ENCODE measurements around the gene AMOTL1.

The AMOTL1 gene

GRCh38 chr11:94746721-94747120 lies 21.4 kb upstream of the AMOTL1 start:
- no peak for DNase-seq

DNA sequence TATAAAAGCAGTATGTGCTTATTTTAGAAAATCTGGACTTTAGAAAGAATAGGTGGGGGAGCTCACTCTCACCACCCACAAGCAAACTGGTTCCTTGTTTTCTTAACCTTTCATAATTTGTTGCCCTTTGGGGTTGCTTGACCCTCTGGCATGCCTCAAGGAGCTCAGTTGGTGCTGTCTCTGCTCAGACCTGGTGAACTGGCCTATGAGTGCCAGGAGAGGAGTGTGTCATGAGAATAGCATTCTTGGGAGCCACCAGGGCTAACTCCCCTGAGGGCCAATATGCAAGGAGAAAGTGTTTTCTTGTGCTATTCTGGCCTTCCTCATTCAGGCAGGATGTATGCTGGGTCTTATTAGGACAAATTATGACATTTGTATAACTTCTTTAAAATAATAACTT lies 21.0 kb upstream of the AMOTL1 start:
- no peak for DNase-seq

DNA sequence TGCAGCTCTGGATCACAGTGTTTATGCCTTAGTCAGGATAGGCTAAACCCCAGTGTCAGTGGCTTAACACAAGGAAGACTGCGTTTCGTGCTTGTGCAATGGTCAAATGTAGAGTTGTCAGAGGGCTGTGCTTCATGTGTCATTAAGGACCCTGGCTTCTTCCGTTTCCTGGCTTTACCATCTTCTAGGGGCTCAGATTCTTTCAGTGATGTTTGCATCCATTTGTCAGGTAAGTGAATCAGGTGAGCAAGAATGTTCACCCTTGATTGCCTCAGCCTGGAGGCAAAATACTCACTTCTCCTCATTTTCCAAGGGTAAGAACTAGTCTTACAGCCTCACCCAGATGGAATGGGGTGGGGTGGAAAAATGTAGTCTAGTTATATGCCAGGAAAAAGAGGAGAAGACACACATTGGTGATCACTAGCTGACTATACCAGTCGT lies 20.5 kb upstream of the AMOTL1 start:
- no peak for DNase-seq

DNA sequence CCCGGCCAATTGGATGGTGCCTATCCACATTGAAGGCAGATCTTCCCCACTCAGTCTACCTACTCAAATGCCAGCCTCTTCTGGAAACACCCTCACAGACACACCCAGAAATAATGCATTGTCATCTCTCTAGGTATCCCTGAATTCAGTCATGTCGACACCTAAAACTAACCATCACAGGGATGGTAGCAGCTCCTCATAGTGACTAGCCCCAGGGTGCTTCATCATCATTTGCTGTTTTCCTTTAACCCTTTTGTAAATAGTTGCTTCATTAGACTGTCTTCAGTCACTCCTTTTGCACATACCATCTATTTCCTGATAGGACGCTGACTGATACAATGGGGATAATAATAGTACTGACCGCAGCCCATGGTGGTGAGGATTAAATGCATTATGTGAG lies 18.8 kb upstream of the AMOTL1 start:
- no peak for DNase-seq

DNA sequence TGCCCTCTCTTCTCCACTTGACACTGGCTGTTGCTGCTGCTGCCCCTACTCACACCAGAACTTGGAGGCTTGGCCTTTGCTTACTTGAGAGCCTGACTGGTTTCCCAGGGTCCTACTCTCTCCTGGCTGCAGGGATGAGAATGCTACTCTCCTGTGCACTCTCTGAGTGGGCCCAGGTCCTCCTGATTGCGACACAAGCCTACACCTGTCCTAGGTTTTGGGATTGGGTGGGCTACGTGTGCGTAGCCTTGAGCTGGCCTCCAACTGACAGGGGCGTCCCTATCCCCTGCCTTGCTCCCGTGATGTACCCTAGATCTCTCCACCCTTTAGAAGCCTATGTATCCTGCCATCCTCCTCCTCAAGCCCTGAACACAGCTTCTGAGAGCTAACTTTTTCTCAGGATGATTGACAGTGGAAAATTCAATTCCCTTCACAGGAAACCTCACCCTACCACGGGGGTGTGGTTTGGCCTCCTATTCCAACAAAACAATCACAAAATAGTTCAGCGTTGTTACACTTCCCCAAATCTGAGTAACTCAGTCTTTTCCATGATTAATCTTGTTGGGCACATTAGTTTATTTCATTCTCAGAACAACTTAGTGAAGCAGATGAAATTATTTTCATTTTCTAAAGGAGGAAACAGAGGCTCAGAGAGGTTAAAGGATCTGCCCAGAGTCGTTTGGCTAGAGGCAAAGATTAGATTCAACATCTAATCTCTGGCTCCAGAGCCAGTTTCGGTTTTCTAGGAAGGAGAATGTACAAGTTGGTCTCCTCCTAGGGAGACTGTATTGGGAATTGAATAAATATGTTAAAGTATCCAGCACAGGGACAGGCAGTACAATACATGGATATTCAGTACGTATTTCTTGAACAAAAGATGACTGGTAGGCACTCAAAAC lies 17.6 kb upstream of the AMOTL1 start:
- DNase-seq, result no peak

DNA sequence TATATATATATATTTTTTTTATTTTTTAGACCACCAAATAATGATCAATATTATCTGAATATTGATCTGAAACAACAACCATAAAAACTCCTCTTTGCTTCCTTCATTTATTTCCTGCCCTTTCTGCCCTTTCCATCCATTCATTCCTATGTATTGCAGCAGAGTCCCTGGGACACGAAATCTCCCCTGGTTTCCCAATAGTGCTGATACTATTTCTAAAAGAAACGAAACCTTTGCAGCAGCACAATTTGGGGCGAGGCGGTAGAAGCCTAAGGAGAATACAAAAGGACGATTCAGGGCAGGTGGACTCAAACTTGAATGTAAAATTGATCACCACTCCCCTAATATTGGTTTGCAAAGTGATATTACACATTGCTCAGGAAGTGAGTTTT lies 16.9 kb upstream of the AMOTL1 start:
- DNase-seq, result no peak

GRCh38 chr11:94751786-94752185 lies 16.4 kb upstream of the AMOTL1 start:
- no peak for DNase-seq

GRCh38 chr11:94753630-94754029 lies 14.5 kb upstream of the AMOTL1 start:
- DNase-seq, result no peak

DNA sequence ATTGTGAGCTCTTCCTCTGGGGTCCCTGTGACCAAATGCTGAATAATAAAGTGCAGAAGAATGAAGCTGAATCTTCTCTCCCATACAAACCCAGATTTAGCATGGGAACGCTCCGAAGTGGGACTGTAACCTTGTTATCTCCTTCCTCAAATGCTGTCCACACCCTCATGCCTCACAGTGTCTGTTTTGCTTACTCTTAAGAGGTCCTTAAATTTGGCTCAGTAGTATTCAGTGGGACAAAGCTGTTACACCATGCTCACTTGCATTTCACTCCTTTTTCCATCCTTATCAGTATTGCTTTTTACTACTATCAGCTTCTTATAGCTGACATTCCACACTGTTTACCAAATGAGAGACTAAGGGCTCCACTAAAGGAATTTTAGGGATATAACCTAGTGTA lies 13.8 kb upstream of the AMOTL1 start:
- DNase-seq, result no peak

- no peak for DNase-seq
Measured at GRCh38 chr11:94754819-94755218, 13.3 kb upstream of the AMOTL1 start.

- no peak for DNase-seq
Measured at GRCh38 chr11:94755494-94755893, 12.7 kb upstream of the AMOTL1 start.

- DNase-seq, result no peak
Measured at GRCh38 chr11:94757037-94757735, 11.0 kb upstream of the AMOTL1 start.

GRCh38 chr11:94758666-94759065 lies 9.5 kb upstream of the AMOTL1 start:
- DNase-seq, result no peak

DNA sequence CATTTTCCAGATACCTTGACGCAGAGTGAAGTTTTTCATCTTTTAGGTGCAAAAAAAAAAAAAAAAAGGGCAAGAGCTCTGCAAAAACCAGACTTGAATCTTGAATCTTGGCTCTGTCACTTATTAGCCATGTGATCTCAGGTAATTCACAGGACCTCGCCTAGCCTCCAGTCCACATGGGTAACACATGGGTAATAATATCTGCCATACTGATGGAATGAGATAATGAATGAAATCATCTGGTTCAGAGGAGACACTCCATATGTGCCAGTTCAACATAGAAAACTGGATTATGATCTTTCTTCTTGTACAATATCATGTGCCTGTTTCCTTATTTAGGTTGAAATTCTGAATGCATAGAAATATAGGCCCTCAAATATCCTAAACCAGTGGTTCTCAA lies 8.6 kb upstream of the AMOTL1 start:
- no peak for DNase-seq

DNA sequence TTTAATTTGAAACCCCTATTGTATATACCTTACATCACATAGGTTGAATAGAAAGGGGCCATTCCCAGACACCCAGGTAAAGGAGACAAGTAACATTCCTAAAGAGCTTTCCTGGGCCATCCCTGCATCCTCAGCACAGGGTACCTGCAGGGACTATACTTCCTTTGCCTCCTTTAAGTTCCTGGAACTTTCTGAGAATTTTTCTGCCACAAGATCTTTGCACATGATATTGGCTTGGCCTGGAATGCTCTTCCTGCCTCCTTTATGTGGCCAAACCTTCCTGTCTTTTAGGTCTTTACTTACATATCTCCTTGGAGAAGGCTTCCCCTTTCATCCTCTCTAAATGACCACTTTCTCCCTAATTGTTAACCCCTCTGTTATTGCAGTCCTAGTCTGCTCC lies 7.9 kb upstream of the AMOTL1 start:
- no peak for DNase-seq

DNA sequence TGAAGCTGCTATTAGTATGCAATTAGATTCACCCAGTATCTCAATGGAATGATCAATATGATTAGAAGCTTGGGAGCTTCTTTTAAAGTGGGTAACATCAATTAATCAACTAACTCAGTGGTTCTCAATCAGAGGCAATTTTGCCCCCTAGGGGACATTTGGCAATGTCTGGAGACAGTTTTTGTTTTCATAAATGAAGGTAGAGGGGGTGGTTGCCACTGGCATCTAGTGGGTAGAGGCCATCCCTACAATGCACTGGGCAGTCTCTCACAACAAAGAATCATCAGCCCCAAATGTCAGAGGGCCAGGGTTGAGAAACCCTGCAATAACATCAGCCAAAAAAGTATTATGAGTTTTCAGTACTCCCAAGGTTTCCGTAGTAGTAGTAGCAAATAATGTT lies 5.9 kb upstream of the AMOTL1 start:
- no peak for DNase-seq

DNA sequence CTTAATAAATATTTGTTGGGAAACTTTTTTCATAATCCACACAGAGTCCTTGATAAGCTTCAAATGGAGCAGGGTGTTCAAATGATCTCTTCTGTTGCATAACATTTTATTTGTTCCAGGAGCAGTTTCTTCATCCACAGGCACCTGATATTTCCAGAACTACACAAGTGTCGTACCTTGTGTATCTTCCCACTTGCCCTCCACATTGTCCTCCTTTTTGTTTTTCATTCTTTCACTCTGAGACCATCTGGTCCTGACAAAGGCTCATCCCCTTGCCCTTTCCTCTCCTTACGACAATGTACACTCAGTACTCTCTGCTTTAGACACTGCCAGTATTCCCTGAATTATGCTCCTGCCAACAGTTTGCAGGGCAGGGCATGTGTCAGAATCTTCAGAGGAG lies 5.2 kb upstream of the AMOTL1 start:
- DNase-seq, result no peak

- no peak for DNase-seq
Measured at GRCh38 chr11:94766713-94767206, 1.4 kb upstream of the AMOTL1 start.

GRCh38 chr11:94767291-94767690 lies 865 bp upstream of the AMOTL1 start:
- no peak for DNase-seq

- DNase-seq, result no peak
Measured at GRCh38 chr11:94768602-94769541, 716 bp downstream of the AMOTL1 start.

- no peak for DNase-seq
Measured at GRCh38 chr11:94769880-94770279, 1.7 kb downstream of the AMOTL1 start.

GRCh38 chr11:94770563-94771120 lies 2.5 kb downstream of the AMOTL1 start:
- no peak for DNase-seq

DNA sequence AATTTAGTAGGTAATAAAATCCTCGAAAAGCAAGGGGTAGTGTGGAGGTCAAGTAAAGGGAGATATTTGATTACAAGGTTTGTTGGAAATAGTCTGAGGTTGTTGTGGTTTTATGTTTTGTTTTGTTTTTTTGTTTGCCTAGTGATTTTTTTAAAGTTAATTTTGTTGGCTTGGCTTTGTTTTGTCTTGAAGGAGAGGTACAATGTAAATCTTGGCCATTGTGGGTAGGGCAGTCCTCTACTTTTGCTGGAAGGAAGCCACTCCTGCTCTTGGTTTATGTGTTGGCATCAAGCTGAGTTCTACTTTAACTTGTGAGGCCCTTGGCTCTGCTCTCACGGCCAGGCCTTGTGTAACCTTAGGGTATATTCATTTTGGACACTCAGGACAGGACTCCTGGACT lies 3.2 kb downstream of the AMOTL1 start:
- no peak for DNase-seq
